Measurements from ENCODE around the gene WSB2.

WSB2 gene

GRCh38 chr12:118061873-118062843 lies 1.2 kb upstream of the WSB2 start:
- DNase-seq: peak in 1 of 2 experiments; percentile 9

GRCh38 chr12:118060301-118061010 lies 523 bp downstream of the WSB2 start:
- peak; percentile 15 to 22 for DNase-seq

GRCh38 chr12:118059341-118060191 lies 1.4 kb downstream of the WSB2 start:
- DNase-seq: no peak

GRCh38 chr12:118058881-118059280 lies 2.1 kb downstream of the WSB2 start:
- DNase-seq: no peak

- no peak for DNase-seq
Measured at GRCh38 chr12:118058227-118058626, 2.8 kb downstream of the WSB2 start.

GRCh38 chr12:118055865-118056773 lies 4.9 kb downstream of the WSB2 start:
- DNase-seq: no peak

GRCh38 chr12:118055144-118055557 lies 5.8 kb downstream of the WSB2 start:
- peak; percentile 60 to 61 for DNase-seq

- DNase-seq: no peak
Measured at GRCh38 chr12:118053071-118053985, 7.7 kb downstream of the WSB2 start.

- no peak for DNase-seq
Measured at GRCh38 chr12:118052324-118053070, 8.5 kb downstream of the WSB2 start.

GRCh38 chr12:118050972-118051910 lies 9.7 kb downstream of the WSB2 start:
- no peak for DNase-seq

- no peak for DNase-seq
Measured at GRCh38 chr12:118046430-118046829, 14.5 kb downstream of the WSB2 start.

GRCh38 chr12:118044577-118044976 lies 16.4 kb downstream of the WSB2 start:
- no peak for DNase-seq

- no peak for DNase-seq
Measured at GRCh38 chr12:118044075-118044474, 16.9 kb downstream of the WSB2 start.

GRCh38 chr12:118042091-118042490 lies 18.9 kb downstream of the WSB2 start:
- no peak for DNase-seq

- DNase-seq: no peak
Measured at GRCh38 chr12:118038137-118038536, 22.8 kb downstream of the WSB2 start.

GRCh38 chr12:118036672-118037411 lies 24.1 kb downstream of the WSB2 start:
- no peak for DNase-seq

GRCh38 chr12:118035190-118036041 lies 25.6 kb downstream of the WSB2 start:
- DNase-seq: no peak

Data from stimulated activated CD4-positive, alpha-beta T cell treated with anti-CD3 and anti-CD28 coated beads, Interleukin-4, amount 100 ng/mL, for 4 hours (primary cell).